ENCODE data around the gene SLC6A2.

The SLC6A2 gene

DNA sequence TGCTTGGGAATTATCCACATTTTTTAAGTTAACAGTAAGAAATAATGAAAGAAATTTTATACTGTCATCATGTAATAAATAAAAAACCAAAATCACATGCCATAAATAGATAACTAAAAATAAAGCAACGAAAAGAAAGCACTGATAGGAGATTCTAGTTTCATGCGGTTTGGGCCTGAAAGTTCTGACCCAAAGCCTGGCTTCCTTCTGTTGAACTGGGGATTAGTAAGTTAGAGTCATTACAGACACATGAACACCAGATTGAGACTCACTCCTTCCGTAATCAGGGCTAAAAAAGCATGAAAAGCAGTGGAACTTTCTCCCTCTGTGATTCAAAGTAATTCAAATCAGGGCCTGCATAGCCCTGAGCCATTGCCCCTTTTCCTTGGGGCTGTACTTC is 13.2 kb upstream of the SLC6A2 start:
- H3K4me3 ChIP-seq (IDR thresholded peaks at IDR 0.05; ENCODE audit: insufficient read depth, low read depth, low read length): no peak overlapping the region
- H3K4me1 ChIP-seq (ENCODE audit: low read depth, poor library complexity, severe bottlenecking): no peaks in the 10 kb centered on the region
- no peak for TF ChIP-seq CTCF (conservative IDR thresholded peaks at IDR 0.05; ENCODE audit: low read depth, low read length)
- H3K79me2 ChIP-seq (ENCODE audit: insufficient read depth, low read depth): no peaks in the 10 kb centered on the region
- H3K27me3 ChIP-seq (ENCODE audit: insufficient read depth, low read depth): no peaks in the 10 kb centered on the region
- no peak overlapping the region for H3K4me2 ChIP-seq
- H2AFZ ChIP-seq (ENCODE audit: low read depth): no peak overlapping the region
- H3K36me3 ChIP-seq (ENCODE audit: insufficient read depth): no peaks in the 10 kb centered on the region
- H4K20me1 ChIP-seq (ENCODE audit: insufficient read depth): no peaks in the 10 kb centered on the region
- no peak overlapping the region for H3K9ac ChIP-seq
- no peak overlapping the region for H3K27ac ChIP-seq

- Histone ChIP-seq H3K4me1 (ENCODE audit: low read depth, poor library complexity, severe bottlenecking) (no peaks in the 10 kb centered on the region), H3K27ac (no peak overlapping the region), H3K36me3 (ENCODE audit: insufficient read depth) (no peaks in the 10 kb centered on the region), H3K27me3 (ENCODE audit: insufficient read depth, low read depth) (no peaks in the 10 kb centered on the region), H3K4me2 (no peak overlapping the region), H3K9ac (no peak overlapping the region), H3K4me3 (IDR thresholded peaks at IDR 0.05; ENCODE audit: insufficient read depth, low read depth, low read length) (no peak overlapping the region), H2AFZ (ENCODE audit: low read depth) (no peak overlapping the region), H4K20me1 (ENCODE audit: insufficient read depth) (no peaks in the 10 kb centered on the region), H3K79me2 (ENCODE audit: insufficient read depth, low read depth) (no peaks in the 10 kb centered on the region)
- TF ChIP-seq CTCF (conservative IDR thresholded peaks at IDR 0.05; ENCODE audit: low read depth, low read length): no peak
Observed at GRCh38 chr16:55643161-55643970, 12.4 kb upstream of the SLC6A2 start.

DNA sequence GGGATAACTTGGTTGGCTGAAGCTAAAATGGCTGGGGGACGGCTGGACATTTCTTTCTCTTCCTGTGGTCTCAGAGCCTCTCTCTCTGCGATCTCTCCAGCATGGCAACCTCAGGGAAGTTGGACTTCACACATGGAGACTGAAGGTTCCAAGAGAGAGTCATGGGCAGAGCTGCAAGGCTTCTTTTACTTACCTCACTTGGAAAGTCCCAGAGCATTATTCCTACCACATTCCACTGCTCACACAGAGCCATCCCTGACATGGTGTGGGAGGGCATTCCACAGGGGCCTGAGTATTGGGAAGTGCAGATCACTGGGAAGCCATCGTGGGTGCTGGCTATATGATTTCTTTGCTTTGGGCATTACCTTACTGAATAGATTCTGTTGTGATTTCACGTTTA is 9.8 kb upstream of the SLC6A2 start:
- H3K27ac ChIP-seq: no peak overlapping the region
- H3K9ac ChIP-seq: no peak overlapping the region
- H3K4me3 ChIP-seq (IDR thresholded peaks at IDR 0.05; ENCODE audit: insufficient read depth, low read depth, low read length): no peak overlapping the region
- H2AFZ ChIP-seq (ENCODE audit: low read depth): no peak overlapping the region
- TF ChIP-seq CTCF (conservative IDR thresholded peaks at IDR 0.05; ENCODE audit: low read depth, low read length): no peak
- H3K36me3 ChIP-seq (ENCODE audit: insufficient read depth): no peaks in the 10 kb centered on the region
- H3K27me3 ChIP-seq (ENCODE audit: insufficient read depth, low read depth): no peaks in the 10 kb centered on the region
- H3K79me2 ChIP-seq (ENCODE audit: insufficient read depth, low read depth): no peaks in the 10 kb centered on the region
- H4K20me1 ChIP-seq (ENCODE audit: insufficient read depth): no peaks in the 10 kb centered on the region
- H3K4me2 ChIP-seq: no peak overlapping the region
- H3K4me1 ChIP-seq (ENCODE audit: low read depth, poor library complexity, severe bottlenecking): no peaks in the 10 kb centered on the region

GRCh38 chr16:55647343-55647742 is 8.4 kb upstream of the SLC6A2 start:
- no peak for TF ChIP-seq CTCF (conservative IDR thresholded peaks at IDR 0.05; ENCODE audit: low read depth, low read length)
- H3K36me3 ChIP-seq (ENCODE audit: insufficient read depth): no peaks in the 10 kb centered on the region
- no peaks in the 10 kb centered on the region for H3K27me3 ChIP-seq (ENCODE audit: insufficient read depth, low read depth)
- H3K4me1 ChIP-seq (ENCODE audit: low read depth, poor library complexity, severe bottlenecking): no peaks in the 10 kb centered on the region
- no peak overlapping the region for H2AFZ ChIP-seq (ENCODE audit: low read depth)
- H3K4me2 ChIP-seq: no peak overlapping the region
- no peaks in the 10 kb centered on the region for H4K20me1 ChIP-seq (ENCODE audit: insufficient read depth)
- no peaks in the 10 kb centered on the region for H3K79me2 ChIP-seq (ENCODE audit: insufficient read depth, low read depth)
- H3K4me3 ChIP-seq (IDR thresholded peaks at IDR 0.05; ENCODE audit: insufficient read depth, low read depth, low read length): no peak overlapping the region
- H3K27ac ChIP-seq: no peak overlapping the region
- H3K9ac ChIP-seq: no peak overlapping the region
